Choroid plexus epithelial cell (primary cell): Measurements from ENCODE around the gene RHBG.
A peak's percentile ranks its signal among the peaks of the same experiment; 100 is the strongest.
"Not testable (repeated sequence)": the region's sequence is repeated elsewhere in the genome, so short reads cannot be mapped to it uniquely, and the experiment has no call there.

Experiments used
- DNase-seq: peaks from one replicate; pipeline ENCODE4 v3.0.0-alpha.2; 2010; ENCODE audit warnings: low read depth
- H3K4me3 ChIP-seq: 2 replicates; pipeline ENCODE4 v1.5.1; 2011; ENCODE audit warnings: low read depth, mild to moderate bottlenecking, control low read depth, low read length, moderate library complexity
- CTCF ChIP-seq: conservative IDR thresholded peaks from 2 replicates; pipeline ENCODE4 v1.5.1; 2011; ENCODE audit warnings: low read depth, mild to moderate bottlenecking, control low read depth, inconsistent platforms, low read length, moderate library complexity

RHBG gene

GRCh38 chr1:156338180-156338976 is 30.6 kb upstream of the RHBG start, which contains the start of the genes CCT3 and TSACC:
TSS of gene CCT3 (minus strand) at chr1:156338292. CDS start at chr1:156338184, 108 bp downstream.
TSS of gene TSACC (plus strand) at chr1:156338526. CDS start at chr1:156339758, 1,232 bp downstream.
- TF ChIP-seq CTCF: no peak
- H3K4me3 ChIP-seq: peak within 1 kb of the TSS; percentile 86

GRCh38 chr1:156342166-156342955 is 26.6 kb upstream of the RHBG start:
- no peak overlapping the region for H3K4me3 ChIP-seq
- no peak for DNase-seq
- no peak for TF ChIP-seq CTCF

More at GRCh38 chr1:156338180-156338976, 30.6 kb upstream of the RHBG start, which contains the start of the genes CCT3 and TSACC:
- DNase-seq: peak; percentile 100

- H3K4me3 ChIP-seq: no peak overlapping the region
These were observed 24.6 kb upstream of the RHBG start for GRCh38 chr1:156344409-156344808.

GRCh38 chr1:156346035-156346434 is 23.0 kb upstream of the RHBG start:
- not testable (repeated sequence) for DNase-seq, H3K4me3 ChIP-seq

More at GRCh38 chr1:156344409-156344808, 24.6 kb upstream of the RHBG start:
- TF ChIP-seq CTCF: no peak
- no peak for DNase-seq

GRCh38 chr1:156346636-156347035 is 22.4 kb upstream of the RHBG start:
- no peak for TF ChIP-seq CTCF
- no peak for DNase-seq
- no peak overlapping the region for H3K4me3 ChIP-seq

GRCh38 chr1:156347331-156347730 is 21.7 kb upstream of the RHBG start:
- peak; percentile 65 for DNase-seq
- no peak for TF ChIP-seq CTCF
- H3K4me3 ChIP-seq: no peak overlapping the region

- DNase-seq, H3K4me3 ChIP-seq: not testable (repeated sequence)
These were observed 16.5 kb upstream of the RHBG start for GRCh38 chr1:156352481-156352880.
